C4-2B (cell line): ENCODE measurements around the gene GCH1.

Experiments
- H3K27ac ChIP-seq: fragments of 450-650 bp; 2 replicates; pipeline ENCODE4 v1.5.1; 2017
- ZFX ChIP-seq: fragments of 450-650 bp; IDR thresholded peaks from 2 replicates; pipeline ENCODE4 v1.6.1; 2017
- TF ChIP-seq, protein P1 (sequence below): fragments of 450-650 bp; conservative IDR thresholded peaks from 2 replicates; pipeline ENCODE4 v1.5.1; 2017; ENCODE audit warnings: mild to moderate bottlenecking

Gene GCH1

GRCh38 chr14:54893151-54893760 is 9.4 kb downstream of the GCH1 start:
- TF ChIP-seq, protein P1, sequence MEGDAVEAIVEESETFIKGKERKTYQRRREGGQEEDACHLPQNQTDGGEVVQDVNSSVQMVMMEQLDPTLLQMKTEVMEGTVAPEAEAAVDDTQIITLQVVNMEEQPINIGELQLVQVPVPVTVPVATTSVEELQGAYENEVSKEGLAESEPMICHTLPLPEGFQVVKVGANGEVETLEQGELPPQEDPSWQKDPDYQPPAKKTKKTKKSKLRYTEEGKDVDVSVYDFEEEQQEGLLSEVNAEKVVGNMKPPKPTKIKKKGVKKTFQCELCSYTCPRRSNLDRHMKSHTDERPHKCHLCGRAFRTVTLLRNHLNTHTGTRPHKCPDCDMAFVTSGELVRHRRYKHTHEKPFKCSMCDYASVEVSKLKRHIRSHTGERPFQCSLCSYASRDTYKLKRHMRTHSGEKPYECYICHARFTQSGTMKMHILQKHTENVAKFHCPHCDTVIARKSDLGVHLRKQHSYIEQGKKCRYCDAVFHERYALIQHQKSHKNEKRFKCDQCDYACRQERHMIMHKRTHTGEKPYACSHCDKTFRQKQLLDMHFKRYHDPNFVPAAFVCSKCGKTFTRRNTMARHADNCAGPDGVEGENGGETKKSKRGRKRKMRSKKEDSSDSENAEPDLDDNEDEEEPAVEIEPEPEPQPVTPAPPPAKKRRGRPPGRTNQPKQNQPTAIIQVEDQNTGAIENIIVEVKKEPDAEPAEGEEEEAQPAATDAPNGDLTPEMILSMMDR, result peak; percentile 90
- TF ChIP-seq ZFX, result no peak
- H3K27ac ChIP-seq, result no peak overlapping the region

GRCh38 chr14:54891471-54892245 is 11.0 kb downstream of the GCH1 start:
- H3K27ac ChIP-seq, result no peak overlapping the region
- TF ChIP-seq, protein P1, result no peak
- TF ChIP-seq ZFX, result no peak

- TF ChIP-seq, protein P1, result no peak
- TF ChIP-seq ZFX, result no peak
- no peak overlapping the region for H3K27ac ChIP-seq
Measured at GRCh38 chr14:54890788-54891187, 11.8 kb downstream of the GCH1 start.

DNA sequence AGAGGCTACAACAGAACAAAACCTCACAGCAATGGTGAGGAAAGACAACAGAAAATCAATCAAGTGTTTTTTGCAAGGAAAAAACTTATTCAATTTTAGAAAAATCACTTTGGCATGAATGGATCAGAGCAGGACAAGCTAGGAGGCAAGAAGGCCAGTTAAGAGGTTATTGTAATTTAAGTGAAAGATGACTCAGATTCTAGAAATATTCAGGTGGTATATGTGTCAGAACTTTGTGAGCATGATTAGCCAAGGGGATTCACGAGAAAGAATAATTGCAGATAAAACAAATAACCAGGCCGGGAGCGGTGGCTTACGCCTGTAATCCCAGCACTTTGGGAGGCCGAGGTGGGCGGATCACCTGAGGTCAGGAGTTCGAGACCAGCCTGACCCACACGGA is 12.7 kb downstream of the GCH1 start:
- no peak overlapping the region for H3K27ac ChIP-seq
- TF ChIP-seq, protein P1, result no peak
- no peak for TF ChIP-seq ZFX

DNA sequence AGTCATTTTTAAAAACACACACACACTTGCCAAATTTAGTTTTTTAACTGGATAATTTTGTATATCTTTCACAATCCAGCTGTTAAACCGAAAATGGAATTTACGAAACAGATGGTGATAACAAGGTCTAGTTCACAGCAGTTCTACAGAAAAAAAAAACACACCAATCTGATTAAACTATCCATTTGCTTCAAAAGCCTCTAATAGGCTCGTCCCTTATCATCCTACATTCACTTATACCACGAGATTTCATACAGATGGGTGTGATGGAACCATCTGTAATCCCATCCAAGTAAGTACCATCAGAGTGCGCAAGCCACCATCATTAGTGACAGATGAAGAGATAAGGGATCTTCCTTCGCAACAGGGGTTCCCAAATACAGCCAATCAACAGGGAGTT is 20.1 kb downstream of the GCH1 start:
- H3K27ac ChIP-seq, result no peak overlapping the region
- TF ChIP-seq, protein P1, result no peak

DNA sequence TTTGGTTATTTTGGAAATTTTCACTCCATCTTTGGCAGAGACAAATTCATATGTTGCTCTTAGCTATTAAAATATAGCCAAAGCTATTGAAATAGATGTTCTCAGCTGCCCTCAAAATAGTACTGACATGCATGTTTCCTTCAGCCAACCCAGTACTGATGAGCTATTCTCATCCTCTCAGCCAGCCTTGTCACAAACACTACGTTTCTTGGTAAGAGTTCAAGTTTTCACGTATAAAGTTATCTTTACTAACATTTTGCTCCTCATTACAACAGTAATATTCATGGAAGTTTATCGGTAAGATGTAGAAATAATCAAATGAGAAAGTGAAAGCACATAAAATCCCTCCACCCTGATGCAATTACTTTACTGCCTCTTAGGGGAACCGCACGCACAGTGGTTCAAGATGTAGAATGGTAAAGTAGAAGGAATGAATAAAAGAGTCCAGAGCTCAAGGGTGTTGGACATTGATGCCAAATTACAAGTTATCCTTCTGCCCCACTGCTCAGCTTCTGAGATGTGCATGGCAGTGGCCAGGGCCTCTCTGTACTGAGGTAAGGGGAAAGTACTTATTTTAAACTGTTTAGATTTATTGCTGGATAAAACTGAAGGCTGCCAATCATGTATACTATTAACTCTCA is 20.7 kb downstream of the GCH1 start:
- no peak overlapping the region for H3K27ac ChIP-seq

More for the DNA sequence above, 20.7 kb downstream of the GCH1 start:
- TF ChIP-seq, protein P1, result no peak
- TF ChIP-seq ZFX, result no peak
